ENCODE data around the gene TBL1X. TPM values are rescaled to one million over a fixed set of nuclear protein-coding genes. Genes with fewer than 3 reads are reported as not detected.

TBL1X gene
- total and polyA plus RNA-seq, 2 experiments from 2014 or later: 8.7 to 26.9 TPM

DNA sequence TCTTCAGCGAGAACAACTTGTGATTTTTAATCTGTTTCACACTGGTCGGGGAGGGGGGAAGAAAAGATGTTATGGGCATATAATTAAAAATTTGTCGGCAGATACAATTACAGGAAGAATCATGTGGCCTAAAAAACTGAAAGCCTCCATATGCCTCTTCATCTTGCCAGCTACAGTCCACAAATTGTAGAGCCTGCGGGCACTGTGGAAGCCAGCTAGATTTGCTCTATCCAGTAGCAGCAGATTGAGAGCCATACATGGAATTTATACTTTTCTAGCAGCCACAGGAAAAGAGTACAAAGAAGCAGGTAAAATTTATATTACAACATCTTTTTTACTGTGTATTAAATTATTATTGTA, 147.3 kb downstream of the TBL1X start (continued):
- TF ChIP-seq, protein P1, sequence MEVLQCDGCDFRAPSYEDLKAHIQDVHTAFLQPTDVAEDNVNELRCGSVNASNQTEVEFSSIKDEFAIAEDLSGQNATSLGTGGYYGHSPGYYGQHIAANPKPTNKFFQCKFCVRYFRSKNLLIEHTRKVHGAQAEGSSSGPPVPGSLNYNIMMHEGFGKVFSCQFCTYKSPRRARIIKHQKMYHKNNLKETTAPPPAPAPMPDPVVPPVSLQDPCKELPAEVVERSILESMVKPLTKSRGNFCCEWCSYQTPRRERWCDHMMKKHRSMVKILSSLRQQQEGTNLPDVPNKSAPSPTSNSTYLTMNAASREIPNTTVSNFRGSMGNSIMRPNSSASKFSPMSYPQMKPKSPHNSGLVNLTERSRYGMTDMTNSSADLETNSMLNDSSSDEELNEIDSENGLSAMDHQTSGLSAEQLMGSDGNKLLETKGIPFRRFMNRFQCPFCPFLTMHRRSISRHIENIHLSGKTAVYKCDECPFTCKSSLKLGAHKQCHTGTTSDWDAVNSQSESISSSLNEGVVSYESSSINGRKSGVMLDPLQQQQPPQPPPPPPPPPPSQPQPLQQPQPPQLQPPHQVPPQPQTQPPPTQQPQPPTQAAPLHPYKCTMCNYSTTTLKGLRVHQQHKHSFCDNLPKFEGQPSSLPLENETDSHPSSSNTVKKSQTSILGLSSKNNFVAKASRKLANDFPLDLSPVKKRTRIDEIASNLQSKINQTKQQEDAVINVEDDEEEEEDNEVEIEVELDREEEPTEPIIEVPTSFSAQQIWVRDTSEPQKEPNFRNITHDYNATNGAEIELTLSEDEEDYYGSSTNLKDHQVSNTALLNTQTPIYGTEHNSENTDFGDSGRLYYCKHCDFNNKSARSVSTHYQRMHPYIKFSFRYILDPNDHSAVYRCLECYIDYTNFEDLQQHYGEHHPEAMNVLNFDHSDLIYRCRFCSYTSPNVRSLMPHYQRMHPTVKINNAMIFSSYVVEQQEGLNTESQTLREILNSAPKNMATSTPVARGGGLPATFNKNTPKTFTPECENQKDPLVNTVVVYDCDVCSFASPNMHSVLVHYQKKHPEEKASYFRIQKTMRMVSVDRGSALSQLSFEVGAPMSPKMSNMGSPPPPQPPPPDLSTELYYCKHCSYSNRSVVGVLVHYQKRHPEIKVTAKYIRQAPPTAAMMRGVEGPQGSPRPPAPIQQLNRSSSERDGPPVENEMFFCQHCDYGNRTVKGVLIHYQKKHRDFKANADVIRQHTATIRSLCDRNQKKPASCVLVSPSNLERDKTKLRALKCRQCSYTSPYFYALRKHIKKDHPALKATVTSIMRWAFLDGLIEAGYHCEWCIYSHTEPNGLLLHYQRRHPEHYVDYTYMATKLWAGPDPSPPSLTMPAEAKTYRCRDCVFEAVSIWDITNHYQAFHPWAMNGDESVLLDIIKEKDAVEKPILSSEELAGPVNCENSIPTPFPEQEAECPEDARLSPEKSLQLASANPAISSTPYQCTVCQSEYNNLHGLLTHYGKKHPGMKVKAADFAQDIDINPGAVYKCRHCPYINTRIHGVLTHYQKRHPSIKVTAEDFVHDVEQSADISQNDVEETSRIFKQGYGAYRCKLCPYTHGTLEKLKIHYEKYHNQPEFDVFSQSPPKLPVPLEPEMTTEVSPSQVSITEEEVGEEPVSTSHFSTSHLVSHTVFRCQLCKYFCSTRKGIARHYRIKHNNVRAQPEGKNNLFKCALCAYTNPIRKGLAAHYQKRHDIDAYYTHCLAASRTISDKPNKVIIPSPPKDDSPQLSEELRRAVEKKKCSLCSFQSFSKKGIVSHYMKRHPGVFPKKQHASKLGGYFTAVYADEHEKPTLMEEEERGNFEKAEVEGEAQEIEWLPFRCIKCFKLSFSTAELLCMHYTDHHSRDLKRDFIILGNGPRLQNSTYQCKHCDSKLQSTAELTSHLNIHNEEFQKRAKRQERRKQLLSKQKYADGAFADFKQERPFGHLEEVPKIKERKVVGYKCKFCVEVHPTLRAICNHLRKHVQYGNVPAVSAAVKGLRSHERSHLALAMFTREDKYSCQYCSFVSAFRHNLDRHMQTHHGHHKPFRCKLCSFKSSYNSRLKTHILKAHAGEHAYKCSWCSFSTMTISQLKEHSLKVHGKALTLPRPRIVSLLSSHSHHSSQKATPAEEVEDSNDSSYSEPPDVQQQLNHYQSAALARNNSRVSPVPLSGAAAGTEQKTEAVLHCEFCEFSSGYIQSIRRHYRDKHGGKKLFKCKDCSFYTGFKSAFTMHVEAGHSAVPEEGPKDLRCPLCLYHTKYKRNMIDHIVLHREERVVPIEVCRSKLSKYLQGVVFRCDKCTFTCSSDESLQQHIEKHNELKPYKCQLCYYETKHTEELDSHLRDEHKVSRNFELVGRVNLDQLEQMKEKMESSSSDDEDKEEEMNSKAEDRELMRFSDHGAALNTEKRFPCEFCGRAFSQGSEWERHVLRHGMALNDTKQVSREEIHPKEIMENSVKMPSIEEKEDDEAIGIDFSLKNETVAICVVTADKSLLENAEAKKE (CRISPR knock-in tag; IDR thresholded peaks at IDR 0.05): no peak
- TF ChIP-seq EZH2phosphoT487 (IDR thresholded peaks at IDR 0.05; ENCODE audit: unreplicated experiment) (no peak), ZNF114 (CRISPR knock-in tag; IDR thresholded peaks at IDR 0.05) (no peak), ETS1 (IDR thresholded peaks at IDR 0.05) (no peak), ZNF331 (CRISPR knock-in tag; IDR thresholded peaks at IDR 0.05; ENCODE audit: low read depth) (no peak), STAT1 (IDR thresholded peaks at IDR 0.05; ENCODE audit: unreplicated experiment) (no peak), JUNB (IDR thresholded peaks at IDR 0.05; ENCODE audit: unreplicated experiment) (no peak)

GRCh38 chrX:9614016-9614415, 149.2 kb downstream of the TBL1X start:
- Histone ChIP-seq H3K36me3 (ENCODE audit: insufficient read depth) (no peaks in the 10 kb centered on the region), H3K9me2 (ENCODE audit: insufficient read depth) (no peaks in the 10 kb centered on the region), H3K27ac (ENCODE audit: low read depth) (no peak overlapping the region), H3K4me2 (no peak overlapping the region), H3K79me2 (replicated peaks; ENCODE audit: insufficient read depth) (no peaks in the 10 kb centered on the region), H2AFZ (no peak overlapping the region), H3F3A (replicated peaks; ENCODE audit: low read depth) (no peaks in the 10 kb centered on the region), H3K4me1 (ENCODE audit: insufficient read depth) (peaks cover 9% of the 10 kb centered on the region; the same call in 1 of the 2 replicates), H3K27me3 (ENCODE audit: insufficient read depth) (no peaks in the 10 kb centered on the region), H4K20me1 (replicated peaks; ENCODE audit: insufficient read depth) (no peaks in the 10 kb centered on the region), H3K4me3 (no peak overlapping the region)
- no peak overlapping the region for H3K27ac Mint-ChIP-seq
- ATAC-seq (no peak), DNase-seq (ENCODE audit: low spot score) (no peak)
- no peaks in the 10 kb centered on the region for H3K9me3 Mint-ChIP-seq
- peaks cover 4% of the 10 kb centered on the region; the same call in 1 of the 3 replicates for H3K36me3 Mint-ChIP-seq (ENCODE audit: low read depth)
- H3K27me3 Mint-ChIP-seq (ENCODE audit: insufficient read depth, low read depth, poor library complexity): peaks cover 8% of the 10 kb centered on the region
- H3K4me3 Mint-ChIP-seq: no peak overlapping the region
- H3K4me1 Mint-ChIP-seq: peaks cover 22% of the 10 kb centered on the region
- TF ChIP-seq ETS1 (IDR thresholded peaks at IDR 0.05): no peak
- TF ChIP-seq JUNB (IDR thresholded peaks at IDR 0.05; ENCODE audit: unreplicated experiment): no peak
- TF ChIP-seq, protein P1 (CRISPR knock-in tag; IDR thresholded peaks at IDR 0.05): no peak
- TF ChIP-seq POLR2AphosphoS5 (IDR thresholded peaks at IDR 0.05; ENCODE audit: low read depth): no peak

Measured in GM23338 (cell line).